HG03196 (cell line): ENCODE measurements around the gene DGAT2.
A peak's percentile ranks its signal among the peaks of the same experiment; 100 is the strongest.
"Not testable (repeated sequence)": the region's sequence is repeated elsewhere in the genome, so short reads cannot be mapped to it uniquely, and the experiment has no call there.

ENCODE experiments used
- ATAC-seq: cut with Tn5 transposase; IDR thresholded peaks from one replicate; pipeline ENCODE4 v1.9.1; 2021; ENCODE audit not compliant: unreplicated experiment

DGAT2 gene

DNA sequence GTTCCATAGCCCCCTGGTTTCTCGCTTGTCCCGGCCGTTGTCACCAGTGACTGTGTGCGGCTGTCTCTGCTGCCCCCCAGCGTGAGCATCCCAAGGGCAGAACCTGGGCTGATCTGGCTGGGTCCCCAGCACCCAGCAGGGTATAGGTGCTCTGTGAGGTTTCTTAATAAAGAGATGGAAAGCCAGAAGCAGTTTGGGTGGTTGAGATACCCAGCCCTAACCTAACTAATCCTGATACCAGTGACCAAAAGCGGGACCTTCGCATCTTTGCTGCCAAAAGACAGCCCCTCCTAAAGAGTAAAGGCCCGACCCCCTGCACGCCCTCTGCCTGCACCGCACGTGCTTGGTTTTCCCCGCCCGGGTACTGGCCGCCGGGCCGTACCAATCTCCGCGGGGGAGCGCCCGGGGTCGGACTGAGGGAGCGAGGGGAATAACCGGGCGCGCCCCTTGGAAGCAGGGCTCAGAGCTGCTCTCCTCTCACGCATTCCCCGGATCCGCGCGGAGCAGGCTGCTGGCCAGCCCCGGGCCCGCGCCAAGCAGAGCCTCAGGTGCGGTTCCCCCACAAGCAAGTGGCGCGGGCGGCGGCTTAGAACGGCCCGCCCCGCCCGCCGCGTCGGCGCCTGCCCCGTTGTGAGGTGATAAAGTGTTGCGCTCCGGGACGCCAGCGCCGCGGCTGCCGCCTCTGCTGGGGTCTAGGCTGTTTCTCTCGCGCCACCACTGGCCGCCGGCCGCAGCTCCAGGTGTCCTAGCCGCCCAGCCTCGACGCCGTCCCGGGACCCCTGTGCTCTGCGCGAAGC is at the start of gene DGAT2:
TSS of gene DGAT2 (plus strand) at position 667 of the 797 bp plus-strand sequence. CDS start 214 bp downstream, outside the sequence.
- peak; percentile 58 for ATAC-seq

GRCh38 chr11:75719340-75720239 is 49.0 kb upstream of the DGAT2 start:
- ATAC-seq, result no peak

GRCh38 chr11:75720639-75721038 is 47.9 kb upstream of the DGAT2 start:
- ATAC-seq, result no peak

- no peak for ATAC-seq
Measured at GRCh38 chr11:75721852-75722668, 46.5 kb upstream of the DGAT2 start.

DNA sequence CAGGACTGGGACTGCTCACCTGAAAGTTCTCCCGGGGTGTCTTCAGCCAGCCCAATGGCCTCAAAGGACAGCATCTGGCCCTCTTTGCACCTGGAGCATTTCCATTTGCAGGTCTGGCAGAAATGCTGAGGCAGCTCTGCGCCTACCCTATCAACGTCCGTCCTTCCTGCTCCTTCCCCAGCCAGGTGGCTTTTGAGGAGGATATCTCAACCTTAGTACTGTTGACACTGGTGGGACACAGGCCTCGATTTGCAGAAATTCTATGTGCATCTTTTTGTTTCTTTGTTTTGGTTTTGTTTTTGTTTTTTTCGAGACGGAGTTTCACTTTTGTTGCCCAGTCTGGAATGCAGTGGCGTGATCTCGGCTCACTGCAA is 45.9 kb upstream of the DGAT2 start:
- no peak for ATAC-seq

GRCh38 chr11:75725547-75726320 is 42.8 kb upstream of the DGAT2 start:
- no peak for ATAC-seq

DNA sequence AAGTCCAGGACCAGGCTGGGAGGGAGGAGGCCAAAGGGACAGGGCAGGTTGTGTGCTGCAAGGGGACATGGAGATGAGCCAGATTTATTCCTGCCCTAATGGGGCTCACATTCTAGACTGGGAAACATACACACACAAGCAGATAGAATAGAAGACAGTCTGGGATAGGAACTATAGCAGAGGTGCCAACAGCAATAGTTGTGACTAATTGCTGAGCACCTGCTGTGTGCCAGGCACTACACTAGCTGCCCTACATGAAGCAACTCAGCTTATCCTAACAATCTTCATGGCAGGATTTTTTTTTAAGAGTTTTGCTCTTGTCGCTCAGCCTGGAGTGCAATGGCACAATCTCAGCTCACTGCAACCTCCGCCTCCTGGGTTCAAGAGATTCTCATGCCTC is 39.6 kb upstream of the DGAT2 start:
- no peak for ATAC-seq

- no peak for ATAC-seq
Measured at GRCh38 chr11:75731095-75731494, 37.5 kb upstream of the DGAT2 start.

- ATAC-seq, result no peak
Measured at GRCh38 chr11:75733071-75733430, 35.5 kb upstream of the DGAT2 start.

GRCh38 chr11:75733431-75734107 is 35.0 kb upstream of the DGAT2 start:
- ATAC-seq, result peak; percentile 59

GRCh38 chr11:75734491-75735180 is 33.9 kb upstream of the DGAT2 start:
- ATAC-seq, result no peak

- no peak for ATAC-seq
Measured at GRCh38 chr11:75735181-75735845, 33.3 kb upstream of the DGAT2 start.

- ATAC-seq, result no peak
Measured at GRCh38 chr11:75737314-75737713, 31.3 kb upstream of the DGAT2 start.

GRCh38 chr11:75740681-75741080 is 27.9 kb upstream of the DGAT2 start:
- no peak for ATAC-seq

DNA sequence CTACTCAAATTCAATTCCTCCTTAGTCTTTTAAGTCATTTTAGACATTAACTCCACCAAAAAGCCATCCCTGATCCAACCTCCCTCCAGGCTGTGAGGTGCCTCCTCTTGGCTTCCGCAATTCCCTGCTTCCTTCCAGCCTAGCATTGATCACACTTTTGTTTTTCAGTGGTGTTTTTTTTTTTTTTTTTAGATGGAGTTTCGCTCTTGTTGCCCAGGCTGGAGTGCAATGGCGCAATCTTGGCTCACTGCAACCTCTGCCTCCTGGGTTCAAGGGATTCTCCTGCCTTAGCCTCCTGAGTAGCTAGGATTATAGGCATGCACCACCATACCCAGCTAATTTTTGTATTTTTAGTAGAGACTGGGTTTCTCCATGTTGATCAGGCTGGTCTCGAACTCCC is 25.4 kb upstream of the DGAT2 start:
- ATAC-seq, result not testable (repeated sequence)

DNA sequence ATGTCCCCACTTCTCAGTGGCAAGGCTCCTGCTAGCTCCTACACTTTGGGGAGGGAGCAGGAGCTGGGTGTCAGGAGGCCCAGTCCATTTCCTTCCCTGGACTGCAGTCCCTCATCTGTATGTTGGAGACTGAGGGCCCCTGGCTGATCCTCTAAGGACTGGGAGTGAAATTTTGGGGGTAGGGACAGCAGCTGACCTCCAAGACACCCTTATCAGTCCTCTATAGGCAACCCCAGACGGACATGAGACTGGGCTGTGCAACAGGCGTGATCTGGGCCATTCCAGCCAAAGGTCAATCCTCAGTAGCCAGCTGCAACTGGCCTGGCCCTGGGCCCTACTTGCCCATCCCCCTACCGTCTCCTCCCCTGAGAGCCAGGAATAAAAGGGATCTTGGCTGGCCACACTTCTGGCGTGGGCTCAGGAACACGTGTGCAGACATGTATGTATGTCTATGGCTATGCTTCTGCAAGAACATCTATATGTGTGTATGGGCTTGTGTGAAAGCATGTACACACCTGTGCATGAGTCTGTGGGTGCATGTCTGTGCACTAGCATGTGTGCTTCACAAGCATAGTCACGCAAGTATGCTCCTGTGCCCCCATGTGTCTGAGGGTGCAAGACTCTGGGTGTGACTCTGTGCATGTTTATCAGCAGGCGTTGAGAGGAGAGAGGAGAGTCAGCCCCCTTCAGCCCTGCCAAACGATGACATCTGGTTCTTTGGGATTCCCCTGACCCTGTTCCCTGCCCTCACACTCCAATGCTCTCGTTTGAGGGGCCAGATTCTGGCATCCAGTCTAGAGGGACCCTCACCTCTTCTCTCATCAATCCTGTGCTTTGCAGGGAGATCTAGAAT is 24.6 kb upstream of the DGAT2 start:
- no peak for ATAC-seq

DNA sequence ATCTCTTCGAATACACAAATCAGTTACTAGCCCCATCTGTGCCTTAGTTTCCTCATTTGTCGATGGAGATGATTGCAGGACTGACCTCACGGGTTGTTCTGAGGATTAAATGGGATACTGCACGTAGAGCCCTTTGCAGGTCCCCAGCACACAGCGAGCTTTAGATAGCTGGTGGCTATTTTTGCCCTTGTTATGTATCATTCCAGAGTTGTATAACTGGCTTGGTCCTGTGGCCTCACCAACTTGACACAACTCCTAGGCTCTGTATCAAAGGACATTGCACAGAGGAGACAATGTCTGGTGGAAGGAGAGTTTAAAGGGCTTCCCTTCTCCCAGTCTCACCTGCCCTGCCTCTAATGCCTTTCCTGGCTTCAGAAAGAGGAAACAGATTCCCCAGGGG is 22.8 kb upstream of the DGAT2 start:
- ATAC-seq, result no peak

- not testable (repeated sequence) for ATAC-seq
Measured at GRCh38 chr11:75748729-75749273, 19.8 kb upstream of the DGAT2 start.
